Left renal pelvis (tissue), 4 donors: ENCODE measurements around the gene ANKRD22. TPM values are rescaled to one million over a fixed set of nuclear protein-coding genes. Genes with fewer than 3 reads are reported as not detected.
A peak's percentile ranks its signal among the peaks of the same experiment; 100 is the strongest.
"Not testable (repeated sequence)": the region's sequence is repeated elsewhere in the genome, so short reads cannot be mapped to it uniquely, and the experiment has no call there.

Source experiments
- DNase-seq, 4 donors: peaks; one replicate each; pipeline ENCODE4 v3.0.0-alpha.2; 2013; ENCODE audit warnings: low read depth in 4 of 4, low spot score in 3 of 4
- polyA plus RNA-seq, 4 donors: library from polyadenylated mRNA; unstranded; fragments of 120-200 nt; gene quantifications; one replicate each; pipeline ENCODE4 v1.2.1, GENCODE V29; 2013; ENCODE audit not compliant: insufficient read length in 4 of 4

The ANKRD22 gene
- polyA plus RNA-seq, 4 donors: 0.10 to 0.73 (median 0.30) TPM

DNA sequence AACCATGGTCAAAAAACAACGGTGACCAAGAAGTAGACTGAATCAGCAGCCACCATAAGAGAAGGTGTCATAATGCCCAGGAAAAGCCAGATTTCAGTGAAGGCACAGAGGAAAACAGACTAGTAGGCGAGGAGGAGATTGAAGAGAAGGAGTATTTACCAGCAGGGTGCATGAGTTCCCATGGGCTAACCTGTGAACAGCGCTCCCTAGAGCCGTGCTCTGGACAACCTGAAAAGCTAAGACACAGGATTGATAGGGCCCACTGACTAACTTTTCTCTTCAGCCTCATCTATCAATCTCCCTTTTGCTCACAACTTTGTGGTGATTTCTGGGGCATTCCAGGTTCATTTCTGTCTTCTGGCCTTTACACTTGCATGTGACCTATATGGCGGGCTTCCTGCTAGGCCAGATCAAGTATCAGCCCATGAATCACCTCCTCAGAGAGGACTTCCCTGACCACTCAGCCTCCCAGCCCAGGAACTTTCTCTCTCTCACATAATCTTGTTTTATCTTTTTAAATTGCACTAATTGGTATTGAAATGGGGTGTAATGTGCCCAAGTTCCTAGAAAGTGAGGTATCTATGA, 12.8 kb downstream of the ANKRD22 start:
- DNase-seq: no peak

DNA sequence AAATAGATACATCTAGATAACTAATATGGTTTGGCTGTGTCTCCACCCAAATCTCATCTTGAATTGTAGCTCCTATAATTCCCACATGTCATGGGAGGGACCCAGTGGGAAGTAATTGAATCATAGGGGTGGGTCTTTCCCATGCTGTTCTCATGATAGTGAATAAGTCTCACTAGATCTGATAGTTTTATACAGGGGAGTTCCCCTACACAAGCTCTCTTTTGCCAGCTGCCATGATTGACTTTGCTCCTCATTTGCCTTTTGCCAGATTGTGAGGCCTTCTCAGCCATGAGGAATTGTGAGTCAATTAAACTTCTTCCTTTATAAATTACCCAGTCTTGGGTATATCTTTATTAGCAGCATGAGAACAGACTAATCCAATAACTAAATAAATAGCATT, 14.0 kb downstream of the ANKRD22 start:
- DNase-seq: not testable (repeated sequence)

DNA sequence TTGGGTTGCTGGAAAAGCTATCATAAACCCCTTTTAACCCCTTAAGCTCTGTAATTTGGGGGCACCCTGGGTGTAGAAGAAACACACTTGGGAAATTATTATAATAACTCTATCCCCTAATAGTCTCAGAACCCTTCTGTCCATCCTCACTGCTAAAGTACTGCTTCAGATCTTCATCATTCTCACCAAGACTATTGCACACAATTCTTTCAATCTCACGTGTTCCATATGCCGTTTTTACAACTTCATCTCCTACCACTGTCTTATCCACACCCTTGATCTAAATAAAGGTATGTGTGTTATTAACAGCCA, 15.8 kb downstream of the ANKRD22 start:
- no peak for DNase-seq

DNA sequence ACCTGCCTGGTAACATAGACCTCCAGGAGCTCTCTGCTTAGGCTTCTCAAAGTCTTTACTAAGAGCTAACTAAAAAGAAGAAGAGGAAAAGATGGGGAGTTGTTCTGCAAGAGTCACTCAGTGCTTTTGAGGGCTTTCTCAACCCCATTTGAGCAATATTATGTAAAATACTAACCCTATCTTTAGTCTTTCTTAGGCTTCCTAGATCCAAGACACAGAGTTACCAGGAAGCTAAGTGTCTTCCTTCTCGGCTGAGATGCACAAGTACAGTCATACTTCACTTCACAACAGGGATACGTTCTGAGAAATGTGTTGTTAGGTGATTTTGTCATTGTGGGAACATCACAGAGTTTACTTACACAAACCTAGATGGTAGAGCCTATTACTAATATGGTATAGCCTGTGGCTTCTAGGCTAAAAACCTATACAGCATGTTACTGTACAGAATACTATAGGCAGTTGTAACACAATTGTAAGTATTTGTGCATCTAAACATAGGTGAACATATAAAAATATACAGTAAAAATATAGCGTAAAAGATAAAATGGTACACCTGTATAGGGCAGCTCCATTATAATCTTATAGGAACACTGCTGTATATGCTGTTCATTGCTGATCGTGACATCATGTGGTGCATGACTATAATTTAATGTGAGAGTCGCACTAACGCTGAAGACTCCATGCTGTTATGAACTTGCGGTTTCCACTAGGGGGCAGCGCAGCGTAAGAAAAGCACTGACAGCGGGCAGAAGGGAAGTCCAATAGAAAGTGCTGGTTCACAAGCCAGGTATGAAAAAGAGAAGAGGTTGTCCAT, 16.3 kb downstream of the ANKRD22 start:
- peak; percentile 61 to 67 (median 66) for DNase-seq

DNA sequence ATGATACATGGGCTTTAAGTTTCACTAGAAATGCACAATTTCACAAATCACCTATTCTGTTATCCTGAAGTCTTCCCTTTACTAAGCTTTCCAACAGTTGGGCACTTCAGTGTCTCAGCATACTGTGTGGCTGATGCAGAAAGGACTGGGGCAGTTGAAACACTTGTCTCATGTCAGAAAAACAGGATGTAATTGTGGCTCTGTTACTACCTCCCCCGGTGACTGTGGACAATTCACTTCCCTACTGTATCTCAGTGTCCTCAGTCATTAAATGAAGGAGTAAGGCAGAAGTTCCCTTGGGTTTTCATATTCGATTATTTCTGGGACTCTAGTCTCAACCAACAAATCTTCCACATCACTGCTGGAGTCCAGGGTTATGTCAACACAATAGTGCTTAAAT, 17.9 kb downstream of the ANKRD22 start:
- no peak for DNase-seq

DNA sequence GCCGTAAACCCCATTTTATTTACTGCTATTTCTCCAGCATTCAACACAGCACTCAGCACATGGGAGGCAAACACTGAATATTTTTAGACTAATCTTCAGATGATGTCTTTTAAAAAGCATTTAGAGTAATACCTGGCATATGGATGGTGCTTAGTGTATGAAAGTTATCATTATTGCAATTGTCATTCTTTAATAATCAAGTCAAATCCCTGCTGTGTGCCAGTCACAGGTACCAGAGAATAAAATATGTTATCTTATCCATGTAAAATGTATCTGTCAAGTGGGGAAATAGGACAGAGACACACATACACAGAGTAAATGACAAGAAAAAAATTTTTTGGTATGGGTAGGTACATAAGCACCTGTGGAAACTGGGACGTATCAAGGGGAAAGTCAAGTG, 18.5 kb downstream of the ANKRD22 start:
- no peak for DNase-seq

DNA sequence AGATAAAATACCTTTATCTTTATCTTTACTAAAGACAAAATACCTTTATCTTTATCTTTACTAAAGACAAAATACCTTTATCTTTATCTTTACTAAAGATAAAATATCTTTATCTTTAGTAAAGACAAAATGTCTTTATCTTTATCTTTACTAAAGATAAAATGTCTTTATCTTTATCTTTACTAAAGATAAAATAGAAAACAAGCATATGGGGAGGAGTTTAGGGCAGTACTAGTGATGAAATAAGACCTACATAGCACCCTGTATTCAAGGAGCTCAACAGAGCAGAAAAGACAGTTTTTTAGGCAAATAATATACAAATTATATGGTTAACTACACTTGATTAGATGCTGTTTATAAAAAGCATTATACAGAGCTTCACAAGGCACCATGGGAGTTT, 19.3 kb downstream of the ANKRD22 start:
- no peak for DNase-seq

DNA sequence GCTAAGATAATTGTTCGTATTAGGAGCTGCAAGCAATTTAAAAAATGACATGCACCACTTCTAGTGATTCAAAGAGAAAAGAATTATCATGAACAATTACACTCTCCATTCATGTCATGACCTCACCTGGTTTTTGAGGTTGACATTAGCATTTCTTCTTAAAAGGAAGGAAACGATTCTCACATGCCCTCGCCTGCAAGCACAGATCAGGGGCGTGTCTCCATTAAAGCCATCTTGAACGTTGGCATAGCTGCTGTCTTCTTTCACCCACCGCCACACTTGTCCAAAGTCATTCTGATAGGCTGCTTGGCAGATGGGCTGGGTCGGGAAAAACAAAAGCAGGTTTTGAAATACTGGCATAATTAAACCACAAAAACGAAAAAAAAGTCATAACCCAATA, 19.9 kb downstream of the ANKRD22 start:
- DNase-seq: no peak

DNA sequence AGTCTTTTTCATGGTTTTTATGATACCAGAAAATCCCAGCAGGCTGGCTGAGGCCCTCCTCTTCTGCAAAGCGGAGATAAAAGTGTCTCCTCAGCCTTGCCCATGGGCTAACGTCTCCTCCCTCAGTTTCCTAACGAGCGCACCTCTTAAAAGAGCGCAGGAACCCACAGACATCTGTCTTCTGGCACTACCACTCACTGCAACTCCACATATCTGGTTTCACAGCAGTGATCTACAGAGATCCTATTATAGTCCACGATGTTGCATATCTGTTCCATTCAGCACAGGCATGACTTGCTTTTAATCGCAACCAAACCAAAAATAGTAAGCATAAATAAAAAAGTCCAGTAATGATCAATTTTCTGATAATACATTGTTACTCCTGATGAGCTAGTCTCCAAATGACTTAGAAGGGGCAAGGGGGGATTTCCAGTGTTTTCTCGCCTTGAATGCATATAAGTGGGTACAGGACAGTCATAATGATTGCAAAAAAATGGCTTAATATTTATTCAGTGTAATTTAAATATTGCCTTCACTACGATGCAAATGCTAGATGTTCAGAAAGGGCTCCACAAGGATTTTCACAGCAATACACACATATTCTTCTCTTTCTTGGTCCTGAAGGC, 20.9 kb downstream of the ANKRD22 start:
- no peak for DNase-seq

DNA sequence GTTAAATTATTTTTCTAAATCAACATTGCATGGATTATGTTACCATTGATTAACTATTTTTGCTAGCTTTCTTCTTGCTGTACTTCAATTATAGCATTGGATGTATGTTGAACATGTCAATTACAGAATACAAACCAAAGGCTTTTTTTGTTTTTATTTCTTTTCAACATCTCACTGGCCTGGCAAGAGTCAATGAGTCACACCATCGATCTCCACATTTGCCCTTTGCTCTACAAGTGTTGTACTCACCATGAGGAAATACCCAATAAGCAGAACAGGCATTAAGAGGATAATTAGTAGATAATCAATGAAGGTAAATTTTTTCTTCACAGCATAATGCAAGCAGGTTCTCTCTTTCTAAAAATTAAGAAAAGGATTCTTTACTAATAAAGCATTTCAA, 23.3 kb downstream of the ANKRD22 start:
- no peak for DNase-seq

DNA sequence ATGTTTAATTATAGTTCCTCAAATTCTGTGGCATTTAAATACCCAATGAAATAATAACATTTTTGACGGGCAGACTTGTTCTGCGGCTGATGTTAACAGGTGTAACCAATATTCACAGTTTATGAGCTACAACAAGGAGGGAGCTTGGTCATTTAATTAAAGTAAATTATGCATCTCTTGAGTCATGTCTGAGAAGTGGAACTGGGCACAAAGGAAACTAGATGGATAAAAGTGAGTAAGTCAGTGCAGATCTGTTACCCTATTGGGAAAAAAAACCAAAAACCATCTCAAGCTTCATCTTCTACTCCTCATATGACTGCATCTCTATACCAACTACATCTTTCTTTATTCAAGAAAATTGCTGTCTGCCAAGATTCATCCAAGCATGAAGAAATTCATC, 24.0 kb downstream of the ANKRD22 start:
- DNase-seq: no peak

DNA sequence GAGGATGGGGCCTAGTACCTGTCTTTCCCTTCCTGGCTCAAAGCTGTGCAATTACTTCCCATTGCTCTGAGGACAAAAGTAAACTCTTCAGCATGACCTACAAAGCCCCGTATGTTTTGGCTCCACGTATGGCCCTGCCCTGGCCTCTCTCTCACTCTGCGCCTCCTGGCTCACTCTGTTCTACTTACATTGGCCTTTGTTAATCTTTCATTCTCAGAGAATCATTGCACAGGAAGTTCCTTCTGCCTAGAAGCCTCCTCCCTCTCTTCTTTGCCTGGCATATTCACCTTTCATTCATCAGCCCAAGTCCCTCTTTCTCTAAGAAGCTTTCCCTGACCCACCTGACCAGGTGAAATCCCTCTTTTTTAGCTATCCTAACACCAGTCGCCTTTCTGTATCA, 25.3 kb downstream of the ANKRD22 start:
- DNase-seq: no peak

DNA sequence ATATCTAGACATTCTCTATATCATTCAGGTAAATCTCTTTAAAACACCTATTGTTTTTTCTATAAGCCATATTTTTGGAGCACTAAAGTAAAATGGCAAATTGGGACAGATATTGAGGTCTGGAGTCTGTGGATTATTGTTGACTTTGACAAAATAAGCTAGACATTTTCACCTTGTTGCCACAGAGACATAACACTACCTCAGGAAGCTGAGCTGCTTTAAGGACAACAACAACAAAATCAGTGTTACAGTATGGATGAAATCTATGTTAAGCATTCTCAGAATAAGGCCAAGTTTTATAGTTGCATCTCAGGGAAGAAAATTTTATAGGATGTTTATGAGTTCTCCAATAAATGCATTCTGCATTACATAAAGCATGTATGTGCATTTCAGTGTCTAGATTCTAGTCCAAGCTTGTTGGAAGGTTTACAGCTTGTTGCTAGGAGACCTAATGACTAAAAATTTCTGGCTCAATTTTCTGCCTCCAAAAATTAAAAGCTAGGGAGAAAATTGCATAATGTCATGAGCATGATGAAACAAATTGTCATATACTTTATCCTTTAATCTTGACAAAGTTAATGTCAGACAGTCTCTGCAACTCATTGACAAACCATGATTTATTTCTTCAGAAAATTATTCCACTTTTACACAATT, 30.8 kb downstream of the ANKRD22 start:
- peak in 2 of 4 donors; percentile 14 to 36 for DNase-seq

DNA sequence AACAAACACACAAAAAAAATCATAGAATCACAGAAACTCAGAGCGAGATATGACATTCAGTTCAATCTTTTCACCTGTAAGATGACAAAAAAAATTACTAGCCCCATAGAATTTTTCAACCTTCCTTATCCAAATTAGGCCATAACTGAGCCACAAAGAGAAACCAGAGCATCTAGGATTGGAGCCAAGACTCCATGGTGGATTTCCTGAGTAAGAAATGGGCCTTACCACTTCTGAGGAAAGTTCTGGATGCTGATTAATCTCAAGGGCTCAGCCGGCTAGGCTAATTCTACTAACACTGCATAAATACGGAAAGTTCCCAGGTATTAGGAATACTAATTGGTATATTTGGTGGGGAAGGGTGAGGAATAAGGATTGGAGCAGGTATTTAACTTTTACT, 32.4 kb downstream of the ANKRD22 start:
- no peak for DNase-seq

DNA sequence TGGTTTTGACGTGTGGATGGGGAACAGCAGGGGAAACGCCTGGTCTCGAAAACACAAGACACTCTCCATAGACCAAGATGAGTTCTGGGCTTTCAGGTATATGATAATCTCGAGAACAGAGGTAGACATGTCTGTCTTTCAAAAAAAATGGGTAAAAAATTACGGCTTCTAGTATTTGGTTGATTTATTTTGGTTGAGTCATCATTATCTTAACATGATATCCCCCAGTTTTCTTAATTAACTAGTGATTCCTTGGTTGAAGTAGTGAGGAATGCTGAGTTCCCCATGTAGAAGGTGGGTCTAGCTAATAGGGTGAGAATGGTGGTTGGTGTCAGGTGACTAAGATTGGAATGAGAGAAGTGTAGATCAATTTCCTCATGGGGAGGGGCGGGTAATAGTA, 38.4 kb downstream of the ANKRD22 start:
- DNase-seq: no peak

DNA sequence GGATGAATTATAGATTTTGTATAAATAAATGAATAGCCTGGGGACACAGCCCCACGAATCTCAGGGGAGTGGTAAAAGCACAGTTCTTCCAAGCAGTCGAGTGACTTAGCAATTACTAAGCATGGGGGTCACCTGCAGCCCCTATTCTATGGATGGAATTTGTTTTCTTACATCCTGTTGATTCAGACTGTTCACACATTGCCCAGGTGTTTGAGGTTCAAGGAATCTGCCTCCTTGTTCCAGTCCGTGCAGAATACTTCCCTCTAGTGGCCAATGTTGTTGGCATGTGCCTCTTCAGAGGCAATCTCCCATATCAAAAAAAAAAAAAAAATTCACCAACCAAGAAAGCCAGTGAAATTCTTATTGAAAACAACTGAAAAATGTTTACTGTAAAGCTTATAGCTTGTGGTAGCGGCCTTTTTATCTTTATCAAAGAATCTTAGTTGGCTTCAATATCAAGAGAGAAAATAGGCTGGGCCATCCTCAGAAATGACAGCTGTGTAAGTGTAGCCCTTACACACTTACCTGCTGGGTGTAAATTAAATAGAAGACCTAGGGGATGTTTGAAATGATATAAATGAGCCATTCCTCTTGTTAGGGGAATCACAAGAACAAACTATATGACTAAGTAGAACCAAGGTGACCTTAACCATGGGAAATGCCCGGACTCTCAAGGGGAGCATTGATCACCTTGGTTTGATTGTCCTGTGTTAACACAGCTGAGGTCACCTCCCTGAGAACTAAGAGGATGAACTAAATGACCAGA, 41.3 kb downstream of the ANKRD22 start:
- peak in 2 of 4 donors; percentile 5 to 12 for DNase-seq

DNA sequence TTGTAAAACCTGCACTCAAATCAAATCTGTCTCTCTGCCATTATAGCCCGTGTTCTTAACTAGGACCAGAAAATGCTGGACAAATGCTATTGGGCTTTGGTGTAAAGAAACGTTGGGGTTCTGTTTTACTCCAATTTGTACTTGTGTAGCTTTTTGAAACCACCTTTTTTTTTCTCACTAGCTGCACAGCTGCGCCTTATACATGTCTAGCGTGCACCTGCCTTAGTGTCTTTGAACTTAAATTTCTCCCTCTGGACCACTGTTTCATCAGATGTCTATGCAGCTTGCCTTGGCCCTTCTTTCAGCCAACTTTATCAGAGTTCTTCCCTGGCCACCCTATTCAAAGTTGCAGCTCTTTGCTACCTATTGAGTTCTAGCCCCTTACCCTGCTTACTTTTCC, 42.0 kb downstream of the ANKRD22 start:
- DNase-seq: no peak

DNA sequence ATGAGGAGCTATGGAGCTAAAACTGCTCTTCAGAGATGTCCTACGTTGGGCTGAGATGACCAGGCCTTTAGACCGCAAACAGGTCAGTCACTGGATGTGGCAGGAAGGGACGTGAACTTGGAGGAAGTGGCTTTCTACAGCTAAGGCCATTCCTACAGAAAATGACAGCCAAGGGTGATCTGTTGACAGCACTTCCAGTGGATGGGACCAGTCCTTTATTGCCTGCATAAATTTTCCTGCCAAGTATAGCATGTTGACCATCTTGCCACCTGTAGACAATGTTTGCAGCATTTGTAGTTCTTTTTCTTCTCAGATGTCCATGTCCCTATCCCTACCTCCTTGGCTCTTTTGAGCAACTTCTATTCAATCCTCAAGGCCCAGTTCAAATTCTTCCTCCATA, 45.7 kb downstream of the ANKRD22 start:
- no peak for DNase-seq

DNA sequence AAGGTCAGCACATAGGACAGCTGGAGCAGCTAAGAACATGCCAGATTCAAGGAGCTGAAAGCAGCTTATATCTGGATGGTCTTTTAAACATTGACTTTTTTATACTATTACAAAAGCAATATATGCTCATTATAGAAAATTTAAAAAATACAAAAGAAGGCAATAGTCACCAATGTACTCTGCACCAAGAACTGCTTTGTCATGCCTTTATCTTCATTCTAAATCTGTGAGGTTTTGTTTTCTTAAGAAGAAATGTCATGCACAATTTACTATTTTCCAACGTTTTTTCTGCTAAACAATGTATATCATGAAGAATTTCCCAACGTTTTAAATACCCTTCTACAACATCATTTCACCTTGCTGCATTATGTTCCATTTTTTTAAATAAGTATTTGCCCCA, 46.3 kb downstream of the ANKRD22 start:
- DNase-seq: no peak

DNA sequence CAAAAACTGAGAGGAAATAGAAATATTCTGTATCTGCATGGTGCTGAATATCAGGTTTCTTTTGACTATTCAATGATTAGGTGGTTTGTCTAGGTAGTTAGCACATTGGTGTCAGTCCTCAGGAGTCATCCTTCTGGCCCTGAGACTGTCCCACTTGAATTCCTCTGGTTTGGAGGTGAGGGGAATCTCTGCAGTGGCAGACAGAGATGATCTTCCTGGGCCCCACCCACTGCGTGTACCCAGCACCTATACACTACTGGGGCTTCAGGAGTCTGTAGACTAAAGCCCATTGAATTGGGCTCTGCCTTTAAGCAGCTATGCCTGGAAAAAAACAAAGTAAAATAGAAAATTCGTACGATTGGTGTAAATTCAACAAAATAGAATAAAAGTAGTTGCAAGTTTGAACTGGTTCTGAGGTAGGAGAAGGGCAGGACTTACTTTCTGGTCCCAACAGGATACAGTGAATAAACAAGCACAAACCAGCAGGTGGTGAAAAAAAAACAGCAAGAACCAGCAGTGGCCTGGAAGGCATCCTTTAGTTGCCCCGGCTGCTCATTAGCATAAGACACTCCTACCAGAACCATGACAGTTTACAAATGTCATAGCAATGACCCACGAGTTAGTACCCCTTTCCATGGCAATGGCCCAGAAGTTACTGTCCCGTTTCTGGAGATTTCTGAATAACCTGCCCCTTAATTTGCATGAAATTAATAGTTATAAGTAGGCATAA, 47.4 kb downstream of the ANKRD22 start:
- DNase-seq: no peak
